Fibroblast of villous mesenchyme (primary cell): ENCODE measurements around the gene GON7. TPM values are rescaled to one million over a fixed set of nuclear protein-coding genes. Genes with fewer than 3 reads are reported as not detected.
A peak's percentile ranks its signal among the peaks of the same experiment; 100 is the strongest.
"Not testable (repeated sequence)": the region's sequence is repeated elsewhere in the genome, so short reads cannot be mapped to it uniquely, and the experiment has no call there.

Source experiments
- DNase-seq: peaks from one replicate; pipeline ENCODE4 v3.0.0-alpha.2; 2010; ENCODE audit warnings: low read depth
- H3K4me3 ChIP-seq: 2 replicates; pipeline ENCODE4 v1.5.1; 2011; ENCODE audit warnings: low read depth, mild to moderate bottlenecking, low read length
- CTCF ChIP-seq: IDR thresholded peaks from 2 replicates; pipeline ENCODE4 v1.5.1; 2012; ENCODE audit warnings: low read depth, mild to moderate bottlenecking, low read length; ENCODE audit not compliant: insufficient read depth
- total RNA-seq: library from RNA; depleted of rRNA; stranded (reverse); fragments of >200 nt; gene quantifications from 2 replicates; pipeline ENCODE4 v1.2.3, GENCODE V29; 2012

Gene GON7
- total RNA-seq, 1 donor: 11.7 TPM

GRCh38 chr14:93234798-93235197 is 27.9 kb upstream of the GON7 start:
- peak; percentile 50 for DNase-seq
- no peak overlapping the region for H3K4me3 ChIP-seq
- no peak for TF ChIP-seq CTCF

GRCh38 chr14:93233078-93233477 is 26.2 kb upstream of the GON7 start:
- H3K4me3 ChIP-seq, DNase-seq: not testable (repeated sequence)

- no peak overlapping the region for H3K4me3 ChIP-seq
- DNase-seq: no peak
- no peak for TF ChIP-seq CTCF
These were observed 25.3 kb upstream of the GON7 start for GRCh38 chr14:93232159-93232558.

- H3K4me3 ChIP-seq: peak overlapping the region; percentile 63
- peak; percentile 53 for DNase-seq
- no peak for TF ChIP-seq CTCF
These were observed 24.5 kb upstream of the GON7 start for GRCh38 chr14:93231129-93231979.

GRCh38 chr14:93230539-93230938 is 23.7 kb upstream of the GON7 start:
- DNase-seq: no peak

GRCh38 chr14:93228550-93228949 is 21.7 kb upstream of the GON7 start:
- H3K4me3 ChIP-seq: no peak overlapping the region
- no peak for TF ChIP-seq CTCF
- DNase-seq: no peak

More at GRCh38 chr14:93230539-93230938, 23.7 kb upstream of the GON7 start:
- peak overlapping the region; percentile 63 for H3K4me3 ChIP-seq
- TF ChIP-seq CTCF: no peak

- no peak for TF ChIP-seq CTCF
- no peak overlapping the region for H3K4me3 ChIP-seq
- no peak for DNase-seq
These were observed 16.7 kb upstream of the GON7 start for GRCh38 chr14:93223565-93223964.
